GM10248 (cell line): ENCODE measurements around the gene SERPINB4.

Experiments used
- CTCF ChIA-PET: fragments of 300-600 bp; sonication (Branson Sonifier 250); formaldehyde crosslinking; extraction: SDS; loops from one replicate; lab custom pipeline; 2021; ENCODE audit warnings: antibody characterized with exemption; lab: Yijun Ruan, JAX
- POLR2A ChIA-PET: fragments of 350-650 bp; sonication (Branson Sonifier 250); formaldehyde crosslinking; extraction: SDS; loops from one replicate; lab custom pipeline; 2020; ENCODE audit warnings: antibody characterized with exemption; lab: Yijun Ruan, JAX
- DNase-seq: peaks from one replicate; pipeline ENCODE4 v3.0.0; 2012; ENCODE audit errors: extremely low spot score
- TF ChIP-seq, protein P1 (sequence below): IDR thresholded peaks from 2 replicates; pipeline ENCODE4 v1.5.1; 2012; ENCODE audit warnings: mild to moderate bottlenecking, low read depth; ENCODE audit errors: extremely low read depth, missing control alignments, control extremely low read depth

The SERPINB4 gene

DNA sequence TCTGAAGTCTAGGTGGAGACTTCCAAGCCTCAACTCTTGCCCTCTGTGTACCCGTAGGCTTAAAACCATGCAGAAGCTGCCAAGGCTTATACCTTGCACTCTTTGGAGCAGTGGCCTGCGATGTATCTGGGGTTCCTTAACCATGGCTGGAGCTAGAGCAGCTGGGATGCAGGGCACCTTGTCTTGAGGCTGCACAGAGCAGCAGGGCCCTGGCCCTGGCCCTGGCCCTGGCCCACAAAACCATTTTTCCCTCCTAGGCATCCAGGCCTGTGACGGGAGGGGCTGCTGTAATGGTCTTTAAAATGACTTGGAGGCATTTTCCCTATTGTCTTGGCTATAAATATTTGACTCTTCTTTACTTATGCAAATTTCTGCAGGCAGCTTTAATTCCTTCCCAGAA, 19.2 kb downstream of the SERPINB4 start:
- no peak for DNase-seq
- POLR2A ChIA-PET, result no interaction called here
- TF ChIP-seq, protein P1, sequence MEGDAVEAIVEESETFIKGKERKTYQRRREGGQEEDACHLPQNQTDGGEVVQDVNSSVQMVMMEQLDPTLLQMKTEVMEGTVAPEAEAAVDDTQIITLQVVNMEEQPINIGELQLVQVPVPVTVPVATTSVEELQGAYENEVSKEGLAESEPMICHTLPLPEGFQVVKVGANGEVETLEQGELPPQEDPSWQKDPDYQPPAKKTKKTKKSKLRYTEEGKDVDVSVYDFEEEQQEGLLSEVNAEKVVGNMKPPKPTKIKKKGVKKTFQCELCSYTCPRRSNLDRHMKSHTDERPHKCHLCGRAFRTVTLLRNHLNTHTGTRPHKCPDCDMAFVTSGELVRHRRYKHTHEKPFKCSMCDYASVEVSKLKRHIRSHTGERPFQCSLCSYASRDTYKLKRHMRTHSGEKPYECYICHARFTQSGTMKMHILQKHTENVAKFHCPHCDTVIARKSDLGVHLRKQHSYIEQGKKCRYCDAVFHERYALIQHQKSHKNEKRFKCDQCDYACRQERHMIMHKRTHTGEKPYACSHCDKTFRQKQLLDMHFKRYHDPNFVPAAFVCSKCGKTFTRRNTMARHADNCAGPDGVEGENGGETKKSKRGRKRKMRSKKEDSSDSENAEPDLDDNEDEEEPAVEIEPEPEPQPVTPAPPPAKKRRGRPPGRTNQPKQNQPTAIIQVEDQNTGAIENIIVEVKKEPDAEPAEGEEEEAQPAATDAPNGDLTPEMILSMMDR, result no peak
- CTCF ChIA-PET, result no interaction called here

DNA sequence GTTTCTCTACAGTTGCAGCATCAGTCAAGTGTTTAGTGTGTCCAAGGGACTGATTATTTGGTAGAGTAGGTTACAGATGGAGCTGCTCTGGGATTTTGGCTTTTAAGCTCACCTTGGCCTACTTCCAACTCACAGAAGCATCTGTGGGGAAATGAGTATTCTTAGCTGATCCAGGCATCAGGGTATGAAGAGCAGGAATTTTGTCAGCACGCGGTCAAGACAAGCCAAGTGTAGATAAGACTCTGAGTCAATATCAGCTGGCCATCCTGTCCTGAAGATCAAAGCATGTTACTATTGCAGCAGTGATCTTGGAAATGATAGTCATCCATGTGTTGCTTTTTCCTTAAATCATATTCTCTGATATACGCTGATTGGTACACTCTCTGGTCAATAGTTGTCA, 24.4 kb downstream of the SERPINB4 start:
- TF ChIP-seq, protein P1, result no peak
- ChIA-PET POLR2A (no interaction called here), CTCF (no interaction called here)
- DNase-seq, result no peak

DNA sequence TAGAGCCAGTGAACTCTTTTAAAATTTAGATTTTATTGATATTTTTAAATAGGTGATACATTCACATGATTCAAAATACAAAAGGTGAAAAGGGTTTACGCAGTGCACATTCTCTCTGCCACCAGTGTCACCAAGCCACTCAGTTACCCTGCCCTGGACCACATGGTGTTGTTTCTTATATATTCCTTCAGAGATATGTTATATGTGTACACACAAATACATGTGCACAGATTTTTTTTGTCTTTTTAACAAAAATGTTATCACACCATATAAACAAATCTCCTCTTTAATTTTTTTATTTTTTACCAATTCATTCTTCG, 26.2 kb downstream of the SERPINB4 start:
- ChIA-PET POLR2A (no interaction called here), CTCF (no interaction called here)
- no peak for DNase-seq
- TF ChIP-seq, protein P1, result no peak

DNA sequence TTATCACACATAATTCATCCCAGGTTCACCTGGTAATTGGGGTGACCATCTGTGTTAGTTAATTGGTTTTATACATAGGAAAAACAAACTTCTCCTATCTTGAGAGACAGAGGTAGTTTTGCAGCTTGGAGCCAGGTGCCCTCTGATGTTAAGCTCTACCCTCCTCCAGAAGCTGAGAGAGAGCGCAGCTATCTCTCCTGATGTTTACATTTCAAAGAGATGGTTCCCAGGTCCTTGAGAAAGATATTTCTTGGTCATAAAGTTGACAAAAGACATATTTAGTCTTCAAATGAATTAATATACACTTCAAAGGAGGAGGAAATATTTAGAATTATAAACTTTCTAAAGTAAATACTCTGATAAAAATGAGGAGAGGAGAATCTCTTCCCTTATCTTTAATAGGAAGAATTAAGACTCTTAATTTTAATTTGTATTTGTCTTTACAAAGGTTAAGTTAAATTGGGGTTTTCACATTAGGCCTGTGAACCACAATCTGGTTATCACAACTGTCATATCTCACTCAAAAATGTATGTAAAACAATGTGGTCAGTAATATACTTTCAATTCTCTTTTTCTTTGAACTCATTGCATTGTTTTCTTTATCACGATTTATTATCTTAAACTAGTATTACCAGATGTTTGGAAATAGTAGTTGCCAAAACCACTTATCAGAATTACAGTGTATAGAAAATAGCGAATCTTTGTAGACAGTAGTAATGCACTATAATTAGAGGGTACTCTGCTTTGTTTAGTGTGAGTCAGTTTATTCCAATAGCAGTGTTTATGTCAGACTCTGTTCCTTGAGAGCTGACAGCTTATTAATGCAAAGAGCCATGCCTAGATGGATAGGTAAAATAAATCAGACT, 26.8 kb downstream of the SERPINB4 start:
- POLR2A ChIA-PET, result no interaction called here
- no peak for DNase-seq
- TF ChIP-seq, protein P1, result no peak
- CTCF ChIA-PET, result no interaction called here

DNA sequence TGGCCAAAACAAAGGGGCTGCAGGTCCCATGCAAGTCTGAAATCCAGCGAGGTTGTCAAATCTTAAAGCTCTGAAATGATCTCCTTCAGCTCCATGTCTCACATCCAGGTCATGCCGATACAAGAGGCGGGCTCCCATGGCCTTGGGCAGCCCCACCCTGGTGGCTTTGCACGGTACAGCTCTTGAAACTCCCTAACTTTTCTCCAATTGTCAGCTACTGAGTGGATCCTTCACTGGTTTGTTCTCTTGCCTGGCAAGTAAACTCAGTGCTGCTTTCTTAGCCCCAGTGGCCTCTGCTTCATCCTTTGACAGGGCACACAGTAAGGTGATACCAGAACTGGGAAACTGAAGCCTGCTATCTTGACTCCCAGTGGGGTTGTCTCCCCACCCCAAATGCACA, 30.6 kb downstream of the SERPINB4 start:
- TF ChIP-seq, protein P1, result no peak
- ChIA-PET POLR2A (no interaction called here), CTCF (no interaction called here)
- DNase-seq, result no peak

DNA sequence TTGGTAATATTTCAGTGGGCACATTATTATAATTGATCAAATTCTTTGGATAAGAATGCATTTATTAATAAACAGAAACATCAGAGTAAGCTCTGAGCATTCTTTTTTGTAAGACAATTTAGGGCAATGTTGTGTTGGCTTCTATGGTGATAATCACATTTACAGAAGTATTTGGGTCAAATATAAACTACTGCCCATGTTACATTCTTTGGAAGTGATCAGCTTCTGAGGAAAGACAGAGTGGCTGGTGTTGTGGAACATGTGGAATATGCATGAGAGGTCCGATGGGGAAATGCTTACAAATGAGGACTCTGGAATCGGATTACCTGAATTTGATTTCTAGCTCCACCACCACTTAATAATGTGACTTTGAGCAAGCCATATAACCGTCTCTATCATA, 37.5 kb downstream of the SERPINB4 start:
- TF ChIP-seq, protein P1, result no peak
- ChIA-PET POLR2A (no interaction called here), CTCF (no interaction called here)
- DNase-seq, result no peak
